GM12864 (cell line): Measurements from ENCODE around the gene SHISA9.

Experiments
- DNase-seq: peaks from one replicate; pipeline ENCODE4 v3.0.0-alpha.2; 2011; ENCODE audit warnings: low read depth
- H3K4me3 ChIP-seq: 2 replicates; pipeline ENCODE4 v1.5.1; 2011; ENCODE audit warnings: mild to moderate bottlenecking, low read depth, low read length, control low read depth
- CTCF ChIP-seq: IDR thresholded peaks from 2 replicates; pipeline ENCODE4 v1.5.1; 2011; ENCODE audit warnings: low read depth, mild to moderate bottlenecking, moderate library complexity, low read length, control low read depth, inconsistent platforms; ENCODE audit errors: missing control alignments

Gene SHISA9

GRCh38 chr16:13113741-13114140 lies 212.3 kb downstream of the SHISA9 start:
- DNase-seq = no peak
- no peak for TF ChIP-seq CTCF
- H3K4me3 ChIP-seq = no peak overlapping the region

GRCh38 chr16:13118091-13118490 lies 216.7 kb downstream of the SHISA9 start:
- no peak overlapping the region for H3K4me3 ChIP-seq
- TF ChIP-seq CTCF = no peak
- no peak for DNase-seq

- DNase-seq = no peak
- H3K4me3 ChIP-seq = no peak overlapping the region
- TF ChIP-seq CTCF = no peak
Measured at GRCh38 chr16:13120091-13120490, 218.7 kb downstream of the SHISA9 start.

- no peak overlapping the region for H3K4me3 ChIP-seq
- DNase-seq = no peak
- TF ChIP-seq CTCF = no peak
Measured at GRCh38 chr16:13120557-13120956, 219.2 kb downstream of the SHISA9 start.

GRCh38 chr16:13123991-13124390 lies 222.6 kb downstream of the SHISA9 start:
- no peak for DNase-seq
- TF ChIP-seq CTCF = no peak
- no peak overlapping the region for H3K4me3 ChIP-seq

- no peak overlapping the region for H3K4me3 ChIP-seq
- no peak for TF ChIP-seq CTCF
- no peak for DNase-seq
Measured at GRCh38 chr16:13127144-13127543, 225.7 kb downstream of the SHISA9 start.

- no peak for DNase-seq
- no peak for TF ChIP-seq CTCF
- H3K4me3 ChIP-seq = no peak overlapping the region
Measured at GRCh38 chr16:13130586-13130985, 229.2 kb downstream of the SHISA9 start.
